K562 (cell line): ENCODE data around the gene TCF4. TPM values are rescaled to one million over a fixed set of nuclear protein-coding genes. Genes with fewer than 3 reads are reported as not detected.

Source experiments
- ATAC-seq: fragments of 200-7000 bp; cut with Tn5 transposase; 3 replicates; pipeline ENCODE4 v1.9.1; 2020; ENCODE audit warnings: moderate library complexity
- BruUV-seq: library from RNA; stranded (reverse); fragments of 400-500 nt; replicated peaks from 2 replicates; lab custom pipeline; 2021; lab: Mats Ljungman, UMichigan
- CTCF ChIA-PET: fragments of 300-600 bp; formaldehyde crosslinking; extraction: SDS; loops from one replicate; lab custom pipeline; 2021; ENCODE audit warnings: low intra/inter-chr PET ratio; lab: Yijun Ruan, JAX
- POLR2A ChIA-PET: fragments of 300-600, 350-650 bp; sonication (Branson Sonifier 250); formaldehyde crosslinking; extraction: SDS; loops from one replicate; lab custom pipeline; 2021; ENCODE audit warnings: antibody characterized with exemption, inconsistent platforms; lab: Yijun Ruan, JAX
- DNase-seq, 4 experiments: peaks; one replicate each; pipeline versions ENCODE4 v3.0.0 to v3.0.0-alpha.2; 2011 to 2018; ENCODE audit warnings: low spot score in 3 of 4, mixed read lengths in 3 of 4; ENCODE audit errors: extremely low read depth in 1 of 4
- FAIRE-seq: peaks from 2 replicates; lab custom pipeline; 2011; peaks lifted over from hg19 to GRCh38; lab: Jason Lieb, UNC
- H2AFZ ChIP-seq: 2 replicates; pipeline ENCODE4 v1.6.0; 2011; ENCODE audit warnings: low read depth, low read length, control low read depth, inconsistent platforms
- H3K27ac ChIP-seq: fragments of 200-600 bp; 3 replicates; pipeline ENCODE4 v1.8.0; 2011; ENCODE audit warnings: low read depth, mild to moderate bottlenecking, control low read depth, inconsistent platforms, low read length, moderate library complexity, mixed read lengths; ENCODE audit errors: extremely low read depth
- H3K27me3 ChIP-seq, 2 experiments: fragments of 300-600 bp in 1 of 2; 2 replicates in 1 of 2; 3 replicates in 1 of 2; pipeline versions ENCODE4 v1.6.0 to v1.8.0; 2011; ENCODE audit warnings: inconsistent platforms in 2 of 2, low read length in 2 of 2, mild to moderate bottlenecking in 1 of 2, mixed read lengths in 1 of 2, moderate library complexity in 1 of 2; ENCODE audit not compliant: control insufficient read depth in 2 of 2, insufficient read depth in 2 of 2
- H3K36me3 ChIP-seq: fragments of 300-600 bp; 3 replicates; pipeline ENCODE4 v1.8.0; 2011; ENCODE audit warnings: mild to moderate bottlenecking, low read length, inconsistent platforms; ENCODE audit not compliant: control insufficient read depth, insufficient read depth
- H3K4me1 ChIP-seq, 2 experiments: fragments of 200-600 bp in 1 of 2; replicated peaks in 1 of 2; 2 replicates in 1 of 2; 3 replicates in 1 of 2; pipeline versions ENCODE4 v1.5.1 to v1.8.0; 2011; ENCODE audit warnings: inconsistent platforms in 2 of 2, low read length in 2 of 2, mild to moderate bottlenecking in 1 of 2, mixed read lengths in 1 of 2, moderate library complexity in 1 of 2; ENCODE audit not compliant: control insufficient read depth in 2 of 2, insufficient read depth in 2 of 2
- H3K4me2 ChIP-seq: 2 replicates; pipeline ENCODE4 v1.6.1; 2011; ENCODE audit warnings: low read length, control low read depth, inconsistent platforms, mixed read lengths; ENCODE audit not compliant: insufficient read depth
- H3K4me3 ChIP-seq: fragments of 200-600 bp; sonication (generic), shearing (Covaris generic); 2 replicates; pipeline ENCODE4 v1.5.1; 2016; ENCODE audit warnings: control low read depth, inconsistent platforms
- H3K79me2 ChIP-seq: fragments of 200-600 bp; 3 replicates; pipeline ENCODE4 v1.8.0; 2011; ENCODE audit warnings: low read length, inconsistent platforms; ENCODE audit not compliant: control insufficient read depth, insufficient read depth
- H3K9ac ChIP-seq, 2 experiments: 2 replicates each; pipeline versions ENCODE4 v1.6.0 to v1.6.1; 2011; ENCODE audit warnings: low read depth in 2 of 2, low read length in 2 of 2, control low read depth in 1 of 2, inconsistent platforms in 1 of 2, mild to moderate bottlenecking in 1 of 2, mixed read lengths in 1 of 2; ENCODE audit not compliant: insufficient read depth in 1 of 2
- H3K9me1 ChIP-seq: one replicate; pipeline ENCODE4 v1.6.0; 2011; ENCODE audit warnings: inconsistent platforms, mild to moderate bottlenecking, low read length, moderate library complexity; ENCODE audit not compliant: control insufficient read depth, insufficient read depth
- H3K9me3 ChIP-seq: replicated peaks from 2 replicates; pipeline ENCODE4 v1.5.1; 2011; ENCODE audit warnings: low read depth, low read length, inconsistent platforms; ENCODE audit not compliant: control insufficient read depth, insufficient read depth
- H4K20me1 ChIP-seq: replicated peaks from 2 replicates; pipeline ENCODE4 v1.6.1; 2011; ENCODE audit warnings: low read length, inconsistent platforms, mixed read lengths; ENCODE audit not compliant: control insufficient read depth, insufficient read depth
- CREM ChIP-seq: IDR thresholded peaks from 2 replicates; pipeline ENCODE4 v1.6.1; 2014; ENCODE audit warnings: antibody characterized with exemption, low read depth
- CXXC5 ChIP-seq: fragments of 250-450 bp; sonication (Bioruptor Pico); IDR thresholded peaks from 2 replicates; pipeline ENCODE4 v1.8.0; 2022; ENCODE audit warnings: inconsistent platforms, mild to moderate bottlenecking, moderate library complexity
- GTF2E2 ChIP-seq: fragments of 200-800 bp; sonication (Bioruptor generic); IDR thresholded peaks from 2 replicates; pipeline ENCODE4 v1.6.1; 2016; ENCODE audit warnings: missing genetic modification characterization, missing compliant biosample characterization
- MEF2A ChIP-seq: IDR thresholded peaks from 2 replicates; pipeline ENCODE4 v1.6.1; 2011; ENCODE audit warnings: low read depth, mild to moderate bottlenecking, low read length, moderate library complexity; ENCODE audit not compliant: control insufficient read depth
- NR4A1 ChIP-seq, 2 experiments: fragments of 250-450 bp in 1 of 2; fragments of 450-650 bp in 1 of 2; sonication (Bioruptor Pico) in 1 of 2; IDR thresholded peaks; 2 replicates each; pipeline versions ENCODE4 v1.4.0 to v1.6.1; 2016 to 2020; ENCODE audit warnings: mild to moderate bottlenecking in 2 of 2, missing compliant biosample characterization in 1 of 2, missing genetic modification characterization in 1 of 2, moderate library complexity in 1 of 2
- SP1 ChIP-seq: sonication (generic); formaldehyde crosslinking; IDR thresholded peaks from 2 replicates; pipeline ENCODE4 v1.8.1; 2022; ENCODE audit warnings: mild to moderate bottlenecking, missing genetic modification reagents
- XRCC4 ChIP-seq: IDR thresholded peaks from one replicate; pipeline ENCODE4 v1.6.1; 2011; ENCODE audit not compliant: insufficient read depth, insufficient read length; ENCODE audit errors: extremely low read depth
- ZNF124 ChIP-seq: sonication (generic); formaldehyde crosslinking; IDR thresholded peaks from 2 replicates; pipeline ENCODE4 v1.8.1; 2022; ENCODE audit warnings: missing genetic modification reagents
- ZNF668 ChIP-seq: fragments of 250-450 bp; sonication (Bioruptor Pico); IDR thresholded peaks from 2 replicates; pipeline ENCODE4 v1.8.0; 2022; ENCODE audit warnings: mild to moderate bottlenecking, inconsistent platforms
- WGBS: fragments of 100-300 bp; shearing (Covaris generic); methylation state at CpG from one replicate; pipeline ENCODE4 v1.1.6; 2016; ENCODE audit warnings: low coverage, mixed read lengths; ENCODE audit not compliant: insufficient coverage; ENCODE audit errors: missing lambda C conversion rate; 5-methylcytosine and 5-hydroxymethylcytosine counted together
- in situ Hi-C: fragments of 300-500 bp; cut with MboI; formaldehyde crosslinking; loops from 4 replicates; pipeline ENCODE4 v1.15.0; 2018; ENCODE audit warnings: inconsistent platforms, mixed read lengths
- intact Hi-C: fragments of 100-400 bp; cut with micrococcal nuclease; formaldehyde crosslinking; loops from 2 replicates; pipeline ENCODE4 v1.14.2; 2022
- polyA plus RNA-seq, 8 experiments: library from polyadenylated mRNA; depleted of rRNA in 4 of 8; stranded (reverse) in 5 of 8; unstranded in 3 of 8; fragments of >200 nt; fragmentation: Nextera tagmentation in 2 of 8; fragmentation: Illumina TruSeq in 1 of 8; extraction: Ambion mirVana in 2 of 8; extraction: Trizol in 1 of 8; gene quantifications; 2 replicates each; pipeline versions ENCODE4 v1.2.1 to v1.2.3, GENCODE V29; 2011 to 2014; ENCODE audit warnings: inconsistent platforms in 1 of 8, missing spikeins in 1 of 8
- total RNA-seq, 7 experiments: library from RNA; depleted of rRNA in 6 of 7; stranded (reverse); fragments of >200 nt in 6 of 7; fragmentation: Illumina TruSeq in 2 of 7; extraction: Trizol in 2 of 7; gene quantifications; 2 replicates each; pipeline versions ENCODE4 v1.2.1 to v1.2.3, GENCODE V29; 2011 to 2021; ENCODE audit warnings: low replicate concordance in 1 of 7

The TCF4 gene
- total and polyA plus RNA-seq, 9 of the 15 experiments (the other 6 are each of a cell fraction or from before 2014, with no cell fraction given): 4.8 to 24.7 (median 15.2) TPM

DNA sequence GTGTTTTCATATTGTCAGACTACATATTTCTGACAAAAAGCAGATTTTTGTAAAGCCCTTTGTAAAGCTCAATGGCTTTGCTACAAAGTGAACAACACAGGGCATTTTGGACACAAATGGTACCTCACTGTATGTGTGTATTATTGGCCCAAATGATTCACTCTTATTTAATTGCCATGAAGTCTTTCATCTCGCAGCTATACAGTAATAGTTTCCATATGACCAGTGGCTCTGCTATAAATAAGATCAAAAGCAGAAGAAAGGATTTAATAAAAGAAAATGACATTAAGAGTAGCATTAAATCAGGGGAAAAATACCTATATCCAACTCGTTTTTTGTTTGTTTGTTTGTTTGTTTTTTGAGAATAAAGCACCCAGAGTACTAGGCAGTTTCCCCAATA is 344.7 kb downstream of the TCF4 start:
- Histone ChIP-seq H3K4me2 (no peak overlapping the region), H3K9me1 (no peaks in the 10 kb centered on the region), H3K36me3 (no peaks in the 10 kb centered on the region; the same call in 2 of the 3 replicates), H3K27ac (no peak overlapping the region), H3K27me3 (no peaks in the 10 kb centered on the region), H2AFZ (no peak overlapping the region), H3K9me3 (no peaks in the 10 kb centered on the region), H4K20me1 (no peaks in the 10 kb centered on the region), H3K4me3 (no peak overlapping the region), H3K9ac (no peak overlapping the region), H3K79me2 (no peaks in the 10 kb centered on the region; the same call in 2 of the 3 replicates), H3K4me1 (no peaks in the 10 kb centered on the region)
- TF ChIP-seq CXXC5 (CRISPR knock-in tag) (no peak), XRCC4 (no peak), MEF2A (no peak), CREM (no peak), SP1 (CRISPR knock-in tag) (no peak), ZNF668 (CRISPR knock-in tag) (no peak), NR4A1 (CRISPR knock-in tag; IDR thresholded peaks at IDR 0.05) (no peak), NR4A1 (tag; IDR thresholded peaks at IDR 0.05) (no peak), GTF2E2 (tag) (no peak), ZNF124 (CRISPR knock-in tag) (no peak)
- no TSS peak for BruUV-seq
- DNase-seq: no peak
- 44% methylated on average over 2 of the region's 2 CpGs for WGBS
- ChIA-PET CTCF (no interaction called here), POLR2A (interaction anchor here (1.0 kb wide), 1 partner anchor 8 kb away, joined by 4 read pairs; no protein-coding TSS in a partner anchor)
- intact Hi-C loops (no loop called here), in situ Hi-C loops (loop anchor here (25.0 kb wide), 2 partner anchors 544 to 1319 kb away; no protein-coding TSS in a partner anchor)
- no peak for ATAC-seq
- no peak for FAIRE-seq
